Dermis microvascular lymphatic vessel endothelial cell (primary cell): ENCODE data around the gene LRRC71. TPM values are rescaled to one million over a fixed set of nuclear protein-coding genes. Genes with fewer than 3 reads are reported as not detected.
A peak's percentile ranks its signal among the peaks of the same experiment; 100 is the strongest.

Experiments
- DNase-seq, 2 donors: peaks; one replicate each; pipeline versions ENCODE4 v3.0.0 to v3.0.0-alpha.2; 2010; ENCODE audit warnings: low read depth in 2 of 2
- total RNA-seq: library from RNA; depleted of rRNA; stranded (reverse); fragments of >200 nt; gene quantifications from 2 replicates; pipeline ENCODE4 v1.2.1, GENCODE V29; 2014

LRRC71 gene
- total RNA-seq, 1 donor from 2014 or later = 0.13 TPM

DNA sequence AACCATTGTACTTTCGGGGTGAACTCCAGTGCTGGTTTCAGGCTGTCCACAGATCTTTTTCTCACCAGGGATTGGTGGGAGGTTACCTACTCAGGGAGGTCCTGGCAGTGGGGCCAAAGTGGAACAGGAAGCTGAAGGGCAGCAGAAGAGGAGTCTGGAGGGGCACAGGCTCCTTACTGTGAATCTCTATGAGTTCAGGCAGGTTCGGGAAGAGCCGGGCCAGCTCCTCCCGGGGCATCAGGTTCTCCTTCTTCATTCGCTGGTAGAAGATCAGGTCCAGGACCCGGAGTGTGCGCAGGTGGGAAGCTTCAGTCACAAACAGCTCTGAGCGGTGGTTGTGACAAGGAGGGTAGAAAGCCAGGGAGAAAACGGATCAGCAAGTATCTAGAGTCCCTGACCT, 26.7 kb downstream of the LRRC71 start:
- DNase-seq = no peak

DNA sequence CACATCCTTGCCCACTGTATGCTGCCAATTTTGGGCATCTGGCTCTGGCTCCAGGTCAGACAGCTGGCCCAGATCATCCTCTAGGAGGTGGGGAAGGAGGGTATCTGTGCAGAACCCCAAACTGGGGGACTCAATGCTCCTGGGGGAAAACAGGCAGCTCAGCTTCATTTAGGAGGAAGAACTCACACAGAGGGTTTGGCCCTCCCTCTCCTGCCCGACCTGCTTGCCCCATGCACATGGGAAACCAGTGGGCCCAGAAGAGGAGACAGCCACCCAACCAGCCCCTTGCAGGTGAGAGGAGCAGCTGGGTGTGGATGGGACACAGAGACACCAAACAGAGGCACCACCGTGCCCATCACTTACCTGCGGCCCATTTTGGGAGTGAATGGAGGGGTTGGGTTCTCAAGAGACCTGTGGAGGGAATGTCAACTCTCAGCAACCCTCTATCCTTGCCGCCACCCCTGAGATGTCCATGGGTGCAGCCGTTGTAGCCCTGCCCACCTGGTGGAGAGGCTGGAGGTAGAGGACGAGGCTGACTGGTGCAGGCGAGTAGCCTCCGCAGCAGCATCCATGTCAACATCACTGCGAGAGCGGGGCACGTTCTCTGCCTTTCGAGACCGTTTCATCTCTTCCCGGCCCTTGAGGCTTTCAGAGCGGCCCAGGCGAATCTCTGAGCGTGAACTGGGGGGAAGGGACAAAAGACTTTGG, 27.5 kb downstream of the LRRC71 start:
- DNase-seq = no peak

DNA sequence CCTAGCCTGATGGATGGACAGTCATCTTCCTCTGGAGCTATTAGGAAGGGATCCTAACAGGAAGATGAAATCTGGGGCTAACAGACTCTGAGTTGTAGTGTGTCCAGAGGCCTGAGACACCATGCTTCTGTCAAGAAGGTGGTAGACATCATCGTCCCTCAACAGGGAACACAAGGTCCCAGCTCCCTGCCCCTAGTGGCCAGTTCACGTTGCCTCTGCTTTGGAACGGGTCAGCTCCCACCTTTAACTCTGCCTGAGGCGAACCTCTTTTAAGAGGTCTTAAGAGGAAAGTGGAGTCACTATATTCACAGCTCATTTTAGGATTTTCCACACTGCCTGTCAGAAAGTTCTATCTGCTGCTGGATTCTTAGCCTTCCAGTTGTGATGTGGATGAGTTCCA, 28.3 kb downstream of the LRRC71 start:
- DNase-seq = no peak

DNA sequence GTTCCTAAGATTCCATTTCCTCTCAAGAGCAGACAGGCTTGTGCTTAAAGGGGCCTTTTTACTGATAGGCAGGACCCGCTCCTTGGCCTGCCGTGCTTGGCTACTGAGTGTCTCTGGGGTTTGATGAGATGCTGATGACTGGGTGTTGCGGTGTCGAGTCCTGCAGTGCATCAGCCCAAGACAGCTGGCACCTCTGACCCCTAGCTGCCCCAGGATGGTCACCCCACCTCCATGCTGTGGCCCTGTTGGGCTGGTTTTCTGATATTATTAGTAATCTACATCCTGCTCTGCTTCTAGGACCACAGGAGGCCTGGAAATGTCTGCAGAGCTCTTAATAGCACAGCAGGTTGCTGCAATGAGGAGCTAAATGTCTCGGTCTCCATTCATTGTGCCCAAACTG, 28.7 kb downstream of the LRRC71 start:
- no peak for DNase-seq

DNA sequence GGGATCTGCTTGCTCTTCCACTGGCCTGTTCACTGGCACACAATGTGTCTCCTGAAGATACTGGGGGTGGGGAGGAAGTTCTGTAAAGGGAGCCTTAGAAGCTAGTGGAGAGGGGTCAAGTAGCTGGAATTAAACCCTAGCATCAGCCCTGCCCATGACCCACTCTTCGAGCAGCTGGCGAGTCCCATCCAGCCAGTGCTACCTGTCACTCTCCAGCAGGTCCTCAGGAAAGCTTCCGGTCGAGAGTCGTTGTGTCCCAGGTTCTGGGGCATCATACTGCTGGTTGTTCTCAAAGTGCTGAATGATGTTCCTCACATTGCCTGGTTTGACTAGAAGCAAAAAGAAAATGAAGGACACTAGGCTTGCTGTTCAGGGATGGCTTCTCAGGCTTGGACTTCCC, 30.9 kb downstream of the LRRC71 start:
- no peak for DNase-seq

DNA sequence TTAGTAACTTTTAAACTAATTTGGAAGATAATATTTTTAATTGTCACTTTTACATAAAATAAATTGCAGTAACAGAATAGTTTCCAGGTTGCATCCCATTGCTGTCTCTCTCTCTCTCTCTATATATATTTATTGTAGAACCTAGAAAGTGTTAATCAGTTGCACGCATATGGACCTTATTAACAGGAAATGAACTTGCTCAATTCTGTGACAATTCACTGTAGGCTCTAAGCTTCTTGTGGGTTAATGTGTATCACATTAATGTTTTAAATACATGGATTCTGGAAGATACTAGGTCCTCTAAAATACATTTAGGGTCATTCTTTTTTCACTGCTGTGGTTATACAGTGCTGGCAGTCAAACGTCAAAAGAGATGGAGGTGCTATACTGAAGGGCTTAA, 33.1 kb downstream of the LRRC71 start:
- no peak for DNase-seq

DNA sequence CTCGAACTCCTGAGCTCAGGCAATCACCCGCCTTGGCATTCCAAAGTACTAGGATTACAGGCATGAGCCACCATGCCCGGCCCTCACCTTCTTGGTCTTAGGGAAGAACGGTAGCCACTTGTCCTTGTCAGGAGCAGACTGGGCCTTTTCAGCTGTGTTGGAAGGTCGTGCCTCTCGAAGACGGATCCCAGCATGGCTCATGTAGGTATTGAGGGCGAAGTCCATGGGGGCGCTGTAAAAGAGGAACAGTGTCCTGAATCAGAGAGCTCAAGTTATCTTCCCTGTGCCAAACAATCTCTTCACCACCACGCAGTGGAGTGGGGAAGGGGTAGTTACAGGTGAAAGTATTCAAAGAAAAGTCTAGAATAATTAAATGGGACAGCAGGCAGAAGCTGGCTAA, 35.9 kb downstream of the LRRC71 start:
- no peak for DNase-seq

DNA sequence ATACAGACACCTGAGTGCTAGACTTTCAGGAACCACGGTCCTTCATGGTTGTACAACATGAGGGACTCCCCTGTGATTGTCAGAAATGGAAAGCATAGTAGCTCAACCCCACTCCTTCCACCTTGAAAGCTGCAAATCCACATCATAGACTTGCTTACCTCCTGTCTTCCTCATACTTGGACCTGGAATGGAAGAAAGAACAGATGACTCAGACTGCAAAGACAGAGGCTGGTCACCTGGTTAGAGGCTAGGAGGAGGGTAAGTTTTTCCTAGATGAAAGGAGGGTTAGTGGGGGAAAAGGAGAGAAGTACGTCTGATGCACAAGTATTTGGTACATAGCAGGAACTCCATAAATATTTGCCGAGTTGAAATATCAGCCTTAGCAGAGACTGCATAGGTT, 37.2 kb downstream of the LRRC71 start:
- DNase-seq = no peak

DNA sequence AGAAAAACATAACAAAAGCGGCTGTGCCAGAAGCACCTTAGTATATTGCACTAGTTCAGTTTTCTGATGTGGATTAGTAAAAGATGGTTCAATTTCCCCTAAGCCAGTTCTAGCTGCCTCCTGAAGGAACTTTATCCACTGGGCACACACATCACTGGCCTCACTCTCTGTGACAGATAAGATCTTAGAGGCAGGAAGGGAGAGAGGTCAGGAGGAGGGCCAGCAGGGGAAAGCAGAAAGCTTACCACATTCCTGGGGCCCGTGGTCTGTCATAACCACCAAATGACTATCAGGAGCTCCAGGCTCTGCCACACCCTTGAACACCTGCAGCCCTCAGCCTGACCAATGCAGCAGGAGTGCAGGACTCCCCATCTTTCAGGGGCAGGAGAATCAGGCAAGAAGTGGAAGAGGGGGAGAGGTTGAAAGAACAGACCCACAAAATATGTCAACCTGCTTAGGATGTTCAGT, 37.8 kb downstream of the LRRC71 start:
- DNase-seq = no peak

DNA sequence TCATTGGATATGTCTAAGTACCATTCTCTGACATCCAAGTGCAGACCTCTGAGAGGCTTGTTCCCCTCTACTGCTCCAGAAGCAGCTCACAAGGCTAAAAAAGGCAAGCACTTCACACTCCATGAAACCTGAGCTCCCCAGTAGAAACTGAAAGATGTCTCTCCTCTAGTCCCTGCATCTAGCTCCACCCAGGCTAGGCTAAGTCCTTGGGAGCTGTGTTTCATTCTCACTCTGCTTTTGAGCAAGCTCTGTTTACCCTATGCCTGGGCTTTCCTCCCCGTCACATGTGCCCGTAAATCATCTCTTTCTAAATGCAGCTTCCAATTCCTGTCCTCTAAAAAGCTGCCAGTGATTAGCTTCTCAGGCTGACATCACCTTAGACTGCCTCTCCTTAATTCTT, 39.0 kb downstream of the LRRC71 start:
- DNase-seq = no peak

DNA sequence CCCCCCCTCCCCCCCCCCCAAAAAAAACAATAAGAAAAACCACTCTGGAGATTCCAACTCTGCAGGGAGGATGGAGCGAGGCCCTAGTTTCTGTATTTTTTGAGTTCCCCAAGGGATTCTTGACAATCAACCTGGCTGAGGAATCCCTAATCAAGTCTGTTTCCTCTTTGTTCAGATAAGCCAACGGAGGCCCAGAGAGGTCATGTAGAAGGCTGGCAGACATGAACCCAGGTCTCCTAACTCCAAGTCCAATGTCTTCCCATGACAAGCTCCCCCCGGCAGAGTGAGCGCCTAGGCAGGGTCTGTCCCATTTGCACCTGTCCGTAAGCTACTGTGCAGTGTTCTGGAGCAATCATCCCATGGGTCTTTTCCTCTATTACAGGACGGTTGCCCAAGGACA, 39.5 kb downstream of the LRRC71 start:
- DNase-seq = no peak

DNA sequence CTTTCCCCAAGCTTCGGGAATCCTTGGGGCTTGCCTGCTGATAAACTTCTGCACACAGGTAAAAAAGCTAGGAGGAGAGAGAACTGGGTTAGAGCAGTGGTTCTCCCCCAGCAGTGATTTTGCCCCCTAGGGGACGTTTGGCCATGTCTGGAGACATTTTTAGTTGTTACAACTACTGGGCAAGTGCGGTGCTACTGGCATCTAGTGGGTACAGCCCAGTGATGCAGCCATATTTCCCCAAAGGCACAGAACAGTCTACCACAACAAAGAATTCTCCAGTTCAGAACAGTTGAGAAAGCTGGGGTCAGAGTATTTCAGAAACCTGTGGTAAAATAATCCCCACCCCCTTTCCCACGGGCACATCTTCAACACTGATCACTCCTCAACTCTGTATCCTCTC, 41.3 kb downstream of the LRRC71 start:
- DNase-seq = no peak

DNA sequence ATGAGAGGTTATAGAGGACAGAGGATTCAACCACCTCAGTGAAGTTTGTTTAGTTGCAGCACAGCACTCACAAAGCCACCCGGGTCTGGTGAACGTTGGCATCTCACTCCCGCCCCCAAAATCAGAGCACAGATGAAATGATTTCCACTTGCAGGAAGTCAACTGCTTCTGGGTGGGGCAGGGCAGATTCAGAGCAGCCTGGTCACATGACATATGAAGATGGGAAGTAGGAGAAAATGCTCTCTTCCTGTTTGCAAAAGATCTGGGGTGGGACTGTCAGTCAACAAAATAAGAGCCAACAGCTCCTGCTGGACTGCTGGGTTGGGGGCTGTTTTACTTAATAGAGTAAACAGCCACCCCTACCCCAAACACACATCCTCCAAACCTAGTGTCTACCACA, 43.2 kb downstream of the LRRC71 start:
- peak in 1 of 2 donors; percentile 8 for DNase-seq

DNA sequence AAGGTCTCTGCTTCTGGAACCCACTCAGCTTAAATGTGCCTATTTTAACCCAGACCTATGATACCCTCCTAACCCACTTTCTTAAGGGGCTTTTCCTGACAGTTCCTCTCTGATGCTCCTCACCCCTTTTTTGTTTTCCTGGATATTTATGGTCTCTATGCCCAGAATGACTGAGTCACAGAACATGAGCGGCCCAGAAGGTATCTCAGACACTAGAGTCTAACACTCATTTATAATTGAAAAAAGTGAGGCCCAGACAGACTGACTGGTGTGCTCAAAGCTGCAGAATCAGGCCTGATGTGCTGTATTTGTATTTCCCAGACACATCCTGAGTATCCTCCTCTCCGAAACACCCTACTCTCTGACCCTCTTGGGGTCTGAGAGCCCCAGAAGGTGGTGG, 44.0 kb downstream of the LRRC71 start:
- no peak for DNase-seq

DNA sequence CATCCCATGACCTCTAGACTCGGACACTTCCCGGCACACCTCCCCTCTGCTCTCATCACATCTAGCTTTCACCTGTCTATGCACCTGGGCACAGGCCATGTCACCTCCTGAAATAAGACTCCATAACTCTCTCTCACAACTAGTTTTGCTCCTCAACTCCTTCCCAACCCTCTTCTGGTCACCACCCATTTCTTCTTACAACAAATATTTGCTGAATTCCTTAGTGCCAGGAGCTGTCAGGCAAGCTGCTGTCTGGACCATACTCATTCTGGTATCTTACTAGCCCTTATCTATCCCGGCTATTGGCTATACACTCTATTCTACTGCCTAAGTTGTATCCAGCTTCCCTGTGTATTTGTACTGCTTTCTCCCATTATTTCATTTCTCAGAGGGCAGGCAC, 49.1 kb downstream of the LRRC71 start:
- no peak for DNase-seq

DNA sequence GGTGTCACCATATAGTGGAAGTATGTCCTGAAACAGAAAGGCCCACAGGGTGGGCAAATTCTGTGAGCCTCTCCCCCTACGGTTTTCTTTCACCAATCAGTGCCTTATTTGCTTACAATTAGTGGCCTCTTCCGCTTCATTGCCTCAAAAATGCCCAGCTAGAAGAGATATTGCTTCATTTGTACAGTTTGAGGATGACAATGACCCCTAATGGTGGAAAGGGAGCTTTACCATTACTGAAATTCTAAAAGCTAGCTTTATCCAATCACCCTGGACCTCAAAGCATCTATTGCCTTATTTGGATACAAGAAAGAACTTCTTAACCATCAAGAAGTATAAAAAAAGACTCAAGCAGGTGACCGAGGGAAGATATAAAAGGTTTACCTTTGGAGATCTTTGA, 49.6 kb downstream of the LRRC71 start:
- DNase-seq = no peak

DNA sequence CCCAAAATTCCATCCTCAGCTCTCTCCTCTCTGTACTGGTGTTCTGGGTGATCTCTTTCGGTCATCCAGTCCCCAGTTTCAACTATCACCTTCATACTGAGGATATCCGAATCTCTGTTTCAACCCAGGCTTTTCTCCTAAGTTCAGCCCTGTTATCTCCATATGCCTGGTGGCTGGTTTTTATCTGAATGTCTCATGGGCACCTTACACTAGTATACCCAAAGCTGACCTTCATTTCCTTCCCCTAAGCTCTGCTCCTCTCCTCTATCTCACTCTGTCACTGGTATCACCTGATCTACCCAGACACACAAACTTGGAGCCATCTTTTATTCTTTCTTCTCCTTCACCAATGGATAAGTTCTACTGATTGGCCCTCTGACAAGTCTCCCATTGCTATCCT, 53.0 kb downstream of the LRRC71 start:
- no peak for DNase-seq

DNA sequence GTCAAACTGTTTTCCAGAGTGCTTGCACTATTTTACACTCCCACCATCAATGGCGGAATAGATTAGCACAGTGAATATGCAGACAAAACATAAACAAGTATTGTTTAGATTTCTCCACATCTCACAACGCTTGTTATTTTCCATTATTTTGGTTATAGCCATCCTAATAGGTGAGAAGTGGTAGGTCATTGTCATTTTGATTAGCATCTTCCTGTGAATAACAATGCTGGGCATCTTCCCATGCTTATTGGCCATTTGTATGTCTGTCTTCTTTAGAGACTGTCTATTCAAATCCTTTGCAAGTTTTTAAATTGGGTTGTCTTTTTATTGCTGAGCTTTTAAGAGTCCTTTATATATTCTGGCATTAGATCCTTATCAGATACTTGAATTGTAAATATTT, 54.7 kb downstream of the LRRC71 start:
- no peak for DNase-seq

DNA sequence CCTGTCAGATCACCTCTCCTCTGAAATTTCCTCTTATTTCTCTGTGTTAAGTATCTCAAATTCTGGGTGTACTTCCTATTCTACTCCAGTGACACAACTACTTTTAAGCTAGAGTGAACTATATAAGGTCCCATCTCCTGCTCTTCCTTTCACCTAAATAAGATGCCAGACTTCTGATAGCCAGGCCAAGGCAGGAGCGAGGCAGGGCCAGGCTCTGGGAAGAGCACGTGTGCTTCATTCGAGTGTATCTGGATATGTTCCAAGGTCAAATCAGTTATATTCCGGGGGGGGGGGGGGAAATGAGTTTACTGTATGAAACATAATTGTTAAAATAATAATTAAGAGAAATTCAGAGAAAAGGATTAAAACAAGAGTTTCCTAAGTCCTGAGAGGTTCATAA, 60.1 kb downstream of the LRRC71 start:
- no peak for DNase-seq

Other genes starting within 250 kb of the LRRC71 start
- gene NES, start 243.2 kb upstream of the LRRC71 start, total RNA-seq = 38.3 and 55.1 TPM in 2 replicates
- 0.25 TPM in 1 of 2 replicates, not detected in the other for gene CRABP2, start 215.0 kb upstream of the LRRC71 start, total RNA-seq
- 7.3 and 12.4 TPM in 2 replicates for gene METTL25B, start 192.2 kb upstream of the LRRC71 start, total RNA-seq
- 6.0 and 7.2 TPM in 2 replicates for gene ISG20L2, start 191.9 kb upstream of the LRRC71 start, total RNA-seq
- gene MRPL24, start 179.5 kb upstream of the LRRC71 start, total RNA-seq = 29.8 and 46.7 TPM in 2 replicates
- 93.6 and 114 TPM in 2 replicates for gene HDGF, start 169.0 kb upstream of the LRRC71 start, total RNA-seq
- 9.6 and 13.3 TPM in 2 replicates for gene PRCC, start 153.1 kb upstream of the LRRC71 start, total RNA-seq
- 0.13 TPM in 1 of 2 replicates, not detected in the other for gene SH2D2A, start 103.8 kb upstream of the LRRC71 start, total RNA-seq
- gene INSRR, start 61.5 kb upstream of the LRRC71 start, total RNA-seq = not detected in 2 replicates
- gene NTRK1, start 59.8 kb upstream of the LRRC71 start, total RNA-seq = not detected in 2 replicates
- 10.9 and 25.2 TPM in 2 replicates for gene PEAR1, start 26.9 kb upstream of the LRRC71 start, total RNA-seq
- gene ARHGEF11, start 125.1 kb downstream of the LRRC71 start, total RNA-seq = 18.4 and 22.5 TPM in 2 replicates
- gene ETV3L, start 179.2 kb downstream of the LRRC71 start, total RNA-seq = under 0.01 TPM in 1 of 2 replicates, not detected in the other
- gene ETV3, start 217.8 kb downstream of the LRRC71 start, total RNA-seq = 11.2 and 15.9 TPM in 2 replicates